SK-N-SH (cell line): ENCODE data around the gene CPNE4. TPM values are rescaled to one million over a fixed set of nuclear protein-coding genes. Genes with fewer than 3 reads are reported as not detected.

Experiments
- CTCF ChIA-PET: fragments of 300-600, 350-600 bp; formaldehyde crosslinking; extraction: SDS; loops from one replicate; lab custom pipeline; 2021; lab: Yijun Ruan, JAX
- POLR2A ChIA-PET: fragments of 350-600 bp; sonication (Branson Sonifier 250); formaldehyde crosslinking; extraction: SDS; loops from one replicate; lab custom pipeline; 2020; ENCODE audit warnings: antibody characterized with exemption, inconsistent platforms; lab: Yijun Ruan, JAX
- DNase-seq: peaks from one replicate; pipeline ENCODE4 v3.0.0; 2012
- H2AFZ ChIP-seq: fragments of 200-600 bp; sonication (generic); 2 replicates; pipeline ENCODE4 v1.8.1; 2016; ENCODE audit warnings: antibody characterized with exemption, mild to moderate bottlenecking, low read depth
- H3F3A ChIP-seq: fragments of 200-600 bp; sonication (generic); replicated peaks from 2 replicates; pipeline ENCODE3; 2016; ENCODE audit warnings: antibody characterized with exemption, mild to moderate bottlenecking; ENCODE audit not compliant: insufficient read depth
- H3K27ac ChIP-seq, 2 experiments: fragments of 200-500 bp in 1 of 2; fragments of 200-600 bp in 1 of 2; sonication (Bioruptor generic) in 1 of 2; sonication (generic), shearing (Covaris generic) in 1 of 2; 2 replicates each; pipeline versions ENCODE4 v1.5.1 to v1.6.1; 2014 to 2016; ENCODE audit warnings: low read depth in 2 of 2, inconsistent platforms in 1 of 2, low read length in 1 of 2, mild to moderate bottlenecking in 1 of 2, mixed read lengths in 1 of 2
- H3K27me3 ChIP-seq: fragments of 200-600 bp; sonication (generic), shearing (Covaris generic); 2 replicates; pipeline ENCODE4 v1.6.1; 2016; ENCODE audit warnings: mixed run types; ENCODE audit not compliant: insufficient read depth
- H3K36me3 ChIP-seq, 2 experiments: fragments of 200-500 bp in 1 of 2; fragments of 200-600 bp in 1 of 2; sonication (Bioruptor generic) in 1 of 2; sonication (generic) in 1 of 2; replicated peaks in 1 of 2; 2 replicates each; pipeline versions ENCODE3 to v1.5.1; 2014 to 2016; ENCODE audit warnings: low read length in 1 of 2, mild to moderate bottlenecking in 1 of 2; ENCODE audit not compliant: insufficient read depth in 2 of 2, control insufficient read depth in 1 of 2
- H3K4me1 ChIP-seq, 2 experiments: fragments of 200-500 bp in 1 of 2; fragments of 200-600 bp in 1 of 2; sonication (Bioruptor generic) in 1 of 2; sonication (generic), shearing (Covaris generic) in 1 of 2; 2 replicates each; pipeline versions ENCODE4 v1.5.1 to v1.6.1; 2014 to 2016; ENCODE audit warnings: low read depth in 1 of 2, low read length in 1 of 2, mixed run types in 1 of 2; ENCODE audit not compliant: insufficient read depth in 2 of 2, control insufficient read depth in 1 of 2
- H3K4me2 ChIP-seq: fragments of 200-600 bp; sonication (generic), shearing (Covaris generic); 2 replicates; pipeline ENCODE4 v1.6.1; 2017; ENCODE audit warnings: mixed run types
- H3K4me3 ChIP-seq, 2 experiments: fragments of 200-500 bp in 1 of 2; fragments of 200-600 bp in 1 of 2; sonication (Bioruptor generic) in 1 of 2; sonication (generic), shearing (Covaris generic) in 1 of 2; 2 replicates each; pipeline versions ENCODE4 v1.5.1 to v1.8.1; 2014 to 2016; ENCODE audit warnings: low read depth in 2 of 2, inconsistent platforms in 1 of 2, low read length in 1 of 2, mild to moderate bottlenecking in 1 of 2, mixed read lengths in 1 of 2, moderate library complexity in 1 of 2
- H3K79me2 ChIP-seq: fragments of 200-600 bp; sonication (generic); 2 replicates; pipeline ENCODE4 v1.8.1; 2017; ENCODE audit warnings: mild to moderate bottlenecking; ENCODE audit not compliant: insufficient read depth
- H3K9ac ChIP-seq: fragments of 200-600 bp; sonication (generic); 2 replicates; pipeline ENCODE4 v1.6.1; 2017; ENCODE audit warnings: mixed run types
- H3K9me2 ChIP-seq: fragments of 200-600 bp; sonication (generic); 2 replicates; pipeline ENCODE4 v1.6.1; 2017; ENCODE audit warnings: mixed run types
- H3K9me3 ChIP-seq: fragments of 200-600 bp; sonication (generic); 2 replicates; pipeline ENCODE4 v1.6.1; 2017; ENCODE audit warnings: mixed run types, mild to moderate bottlenecking, moderate library complexity
- H4K20me1 ChIP-seq: fragments of 200-600 bp; sonication (generic); 2 replicates; pipeline ENCODE4 v1.6.1; 2017; ENCODE audit warnings: mild to moderate bottlenecking, mixed run types; ENCODE audit not compliant: insufficient read depth
- CHD2 ChIP-seq: fragments of 150-350 bp; IDR thresholded peaks from 2 replicates; pipeline ENCODE4 v1.6.1; 2018; ENCODE audit warnings: low read length; ENCODE audit not compliant: partially characterized antibody
- CTCF ChIP-seq: fragments of 200-600 bp; sonication (generic); IDR thresholded peaks from 2 replicates; pipeline ENCODE4 v1.6.1; 2017; ENCODE audit warnings: antibody characterized with exemption, mild to moderate bottlenecking, moderate library complexity
- ELF1 ChIP-seq: IDR thresholded peaks from 2 replicates; pipeline ENCODE4 v1.4.0; 2012
- EP300 ChIP-seq, 2 experiments: IDR thresholded peaks; 2 replicates each; pipeline versions ENCODE4 v1.4.0 to v1.6.1; 2012; ENCODE audit warnings: borderline replicate concordance in 1 of 2, low read depth in 1 of 2, low read length in 1 of 2
- FOSL2 ChIP-seq: IDR thresholded peaks from 2 replicates; pipeline ENCODE4 v1.4.0; 2012; ENCODE audit warnings: low read depth, mild to moderate bottlenecking, moderate library complexity, borderline replicate concordance
- FOXJ3 ChIP-seq: sonication (generic); formaldehyde crosslinking; IDR thresholded peaks from 2 replicates; pipeline ENCODE4 v1.5.1; 2020; ENCODE audit warnings: mild to moderate bottlenecking, missing genetic modification reagents
- FOXM1 ChIP-seq: IDR thresholded peaks from 2 replicates; pipeline ENCODE4 v1.4.0; 2012; ENCODE audit warnings: low read depth, mild to moderate bottlenecking
- GABPA ChIP-seq: IDR thresholded peaks from 2 replicates; pipeline ENCODE4 v1.4.0; 2012; ENCODE audit warnings: low read depth, mild to moderate bottlenecking
- IRF3 ChIP-seq: fragments of 150-350 bp; IDR thresholded peaks from 2 replicates; pipeline ENCODE4 v1.6.1; 2016; ENCODE audit warnings: mild to moderate bottlenecking, low read depth, low read length
- MEF2A ChIP-seq: IDR thresholded peaks from 2 replicates; pipeline ENCODE4 v1.4.0; 2012; ENCODE audit warnings: low read depth, borderline replicate concordance
- MXI1 ChIP-seq: IDR thresholded peaks from 2 replicates; pipeline ENCODE4 v1.6.1; 2012; ENCODE audit warnings: mild to moderate bottlenecking, low read depth, low read length, improper control_type of control experiment
- RAD21 ChIP-seq: IDR thresholded peaks from 2 replicates; pipeline ENCODE4 v1.6.1; 2012; ENCODE audit warnings: mild to moderate bottlenecking, low read length
- RFX5 ChIP-seq: IDR thresholded peaks from 2 replicates; pipeline ENCODE4 v1.6.1; 2012; ENCODE audit warnings: mild to moderate bottlenecking, improper control_type of control experiment, low read length
- SIN3A ChIP-seq: IDR thresholded peaks from 2 replicates; pipeline ENCODE4 v1.6.1; 2012; ENCODE audit warnings: low read depth, mild to moderate bottlenecking, low read length, moderate library complexity, borderline replicate concordance
- TEAD4 ChIP-seq: IDR thresholded peaks from 2 replicates; pipeline ENCODE4 v1.4.0; 2012; ENCODE audit warnings: mild to moderate bottlenecking, borderline replicate concordance; ENCODE audit not compliant: insufficient read depth
- ZBTB33 ChIP-seq: IDR thresholded peaks from 2 replicates; pipeline ENCODE4 v1.4.0; 2012; ENCODE audit warnings: low read depth, borderline replicate concordance
- WGBS: methylation state at CpG from one replicate; pipeline ENCODE4 v1.1.6; 2017; ENCODE audit warnings: low lambda C conversion rate; 5-methylcytosine and 5-hydroxymethylcytosine counted together
- polyA plus RNA-seq, 3 experiments: library from polyadenylated mRNA; depleted of rRNA; stranded (reverse); fragments of >200 nt; gene quantifications; 2 replicates each; pipeline ENCODE4 v1.2.3, GENCODE V29; 2012

CPNE4 gene
- polyA plus RNA-seq, 1 of the 3 experiments (the other 2 are of a cell fraction): not detected

- TF ChIP-seq TEAD4 (no peak), FOXM1 (no peak), CHD2 (no peak), EP300 (IDR thresholded peaks at IDR 0.05; ENCODE audit: borderline replicate concordance in 1 of 2, low read depth in 1 of 2, low read length in 1 of 2) (no peak)
Observed at GRCh38 chr3:131705558-131706051, 329.2 kb downstream of the CPNE4 start (continued).

- TF ChIP-seq CTCF (no peak), RAD21 (no peak), SIN3A (no peak), ZBTB33 (no peak), GABPA (no peak), IRF3 (no peak), MXI1 (no peak), MEF2A (no peak), ELF1 (no peak), RFX5 (no peak), CHD2 (no peak), FOXJ3 (no peak), FOSL2 (no peak), FOXM1 (no peak)
- Histone ChIP-seq H3K4me2 (no peak overlapping the region), H3K9me3 (no peaks in the 10 kb centered on the region), H3K9me2 (no peaks in the 10 kb centered on the region), H3K9ac (no peak overlapping the region), H4K20me1 (no peaks in the 10 kb centered on the region), H3K27me3 (no peaks in the 10 kb centered on the region), H2AFZ (no peak overlapping the region), H3K36me3 (no peaks in the 10 kb centered on the region), H3K27ac (no peak overlapping the region), H3K79me2 (no peaks in the 10 kb centered on the region), H3F3A (no peaks in the 10 kb centered on the region), H3K4me3 (no peak overlapping the region), H3K4me1 (no peaks in the 10 kb centered on the region)
- DNase-seq: no peak
- CTCF ChIA-PET: no interaction called here
- POLR2A ChIA-PET: no interaction called here
- WGBS: 41% methylated on average over 1 of the region's 1 CpG
Observed at GRCh38 chr3:131705099-131705498, 329.7 kb downstream of the CPNE4 start.
